ENCODE measurements around the gene ZPBP2.
"Not testable (repeated sequence)": the region's sequence is repeated elsewhere in the genome, so short reads cannot be mapped to it uniquely, and the experiment has no call there.

The ZPBP2 gene

GRCh38 chr17:39867880-39868553 is at the start of gene ZPBP2:
Gene ZPBP2 (plus strand): TSS chr17:39868202. CDS start chr17:39868355, 153 bp downstream.
- no peak for DNase-seq

GRCh38 chr17:39818358-39819000 is 49.5 kb upstream of the ZPBP2 start:
- DNase-seq = no peak

- DNase-seq = no peak
These were observed 47.5 kb upstream of the ZPBP2 start for GRCh38 chr17:39820541-39820940.

- DNase-seq = no peak
These were observed 47.0 kb upstream of the ZPBP2 start for GRCh38 chr17:39820987-39821386.

GRCh38 chr17:39822051-39822451 is 46.0 kb upstream of the ZPBP2 start:
- no peak for DNase-seq

GRCh38 chr17:39823407-39824054 is 44.5 kb upstream of the ZPBP2 start:
- no peak for DNase-seq

- no peak for DNase-seq
These were observed 41.7 kb upstream of the ZPBP2 start for GRCh38 chr17:39826334-39826733.

- no peak for DNase-seq
These were observed 39.6 kb upstream of the ZPBP2 start for GRCh38 chr17:39828443-39828842.

- no peak for DNase-seq
These were observed 36.4 kb upstream of the ZPBP2 start for GRCh38 chr17:39831588-39831987.

- DNase-seq = no peak
These were observed 34.0 kb upstream of the ZPBP2 start for GRCh38 chr17:39834017-39834416.

- no peak for DNase-seq
These were observed 32.8 kb upstream of the ZPBP2 start for GRCh38 chr17:39835038-39835786.

- DNase-seq = no peak
These were observed 31.9 kb upstream of the ZPBP2 start for GRCh38 chr17:39836117-39836516.

GRCh38 chr17:39838057-39838456 is 29.9 kb upstream of the ZPBP2 start:
- DNase-seq = no peak

- DNase-seq = no peak
These were observed 29.2 kb upstream of the ZPBP2 start for GRCh38 chr17:39838784-39839183.

- DNase-seq = no peak
These were observed 26.8 kb upstream of the ZPBP2 start for GRCh38 chr17:39841134-39841683.

- no peak for DNase-seq
These were observed 22.8 kb upstream of the ZPBP2 start for GRCh38 chr17:39845052-39845846.

GRCh38 chr17:39846205-39846604 is 21.8 kb upstream of the ZPBP2 start:
- DNase-seq = no peak

GRCh38 chr17:39848600-39848999 is 19.4 kb upstream of the ZPBP2 start:
- no peak for DNase-seq

GRCh38 chr17:39850186-39850585 is 17.8 kb upstream of the ZPBP2 start:
- not testable (repeated sequence) for DNase-seq

- DNase-seq = no peak
These were observed 15.8 kb upstream of the ZPBP2 start for GRCh38 chr17:39852239-39852638.

GRCh38 chr17:39854909-39855308 is 13.1 kb upstream of the ZPBP2 start:
- DNase-seq = no peak

GRCh38 chr17:39855911-39856649 is 11.9 kb upstream of the ZPBP2 start:
- DNase-seq = not testable (repeated sequence)
